Measurements from ENCODE around the gene LATS1.

The LATS1 gene

DNA sequence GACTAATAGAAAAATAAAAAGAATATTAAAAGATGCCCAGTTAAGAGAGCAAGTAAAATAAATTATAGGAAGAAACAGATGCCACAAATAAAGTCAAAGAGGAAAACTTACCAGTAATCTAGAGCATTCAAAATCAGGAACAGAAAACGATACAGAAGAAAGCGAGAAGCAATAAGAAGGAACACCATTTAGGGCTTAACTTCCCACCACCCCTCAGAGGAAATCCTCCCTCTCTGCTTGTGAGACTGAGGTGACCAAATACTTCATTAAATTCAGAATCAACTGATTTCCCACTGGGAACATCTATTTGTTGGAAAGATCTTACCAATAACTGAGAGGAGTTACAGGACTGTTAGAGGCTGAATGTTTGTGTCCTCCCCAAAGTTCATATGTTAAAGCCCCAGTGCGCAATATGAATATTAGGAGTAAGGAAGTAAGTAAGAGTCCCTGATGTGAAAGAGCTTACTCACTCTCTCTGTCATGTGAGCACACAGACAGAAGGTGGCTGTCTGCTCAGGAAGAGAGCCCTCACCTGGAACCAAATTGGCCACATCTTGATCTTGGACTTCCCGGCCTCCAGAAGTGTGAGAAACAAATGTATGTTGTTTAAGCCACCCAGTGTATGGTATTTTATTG lies 88.9 kb downstream of the LATS1 start:
- CTCF ChIA-PET: no interaction called here
- TF ChIP-seq, protein P1, sequence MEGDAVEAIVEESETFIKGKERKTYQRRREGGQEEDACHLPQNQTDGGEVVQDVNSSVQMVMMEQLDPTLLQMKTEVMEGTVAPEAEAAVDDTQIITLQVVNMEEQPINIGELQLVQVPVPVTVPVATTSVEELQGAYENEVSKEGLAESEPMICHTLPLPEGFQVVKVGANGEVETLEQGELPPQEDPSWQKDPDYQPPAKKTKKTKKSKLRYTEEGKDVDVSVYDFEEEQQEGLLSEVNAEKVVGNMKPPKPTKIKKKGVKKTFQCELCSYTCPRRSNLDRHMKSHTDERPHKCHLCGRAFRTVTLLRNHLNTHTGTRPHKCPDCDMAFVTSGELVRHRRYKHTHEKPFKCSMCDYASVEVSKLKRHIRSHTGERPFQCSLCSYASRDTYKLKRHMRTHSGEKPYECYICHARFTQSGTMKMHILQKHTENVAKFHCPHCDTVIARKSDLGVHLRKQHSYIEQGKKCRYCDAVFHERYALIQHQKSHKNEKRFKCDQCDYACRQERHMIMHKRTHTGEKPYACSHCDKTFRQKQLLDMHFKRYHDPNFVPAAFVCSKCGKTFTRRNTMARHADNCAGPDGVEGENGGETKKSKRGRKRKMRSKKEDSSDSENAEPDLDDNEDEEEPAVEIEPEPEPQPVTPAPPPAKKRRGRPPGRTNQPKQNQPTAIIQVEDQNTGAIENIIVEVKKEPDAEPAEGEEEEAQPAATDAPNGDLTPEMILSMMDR (IDR thresholded peaks at IDR 0.05; ENCODE audit: insufficient read depth, low read length, missing control alignments): no peak
- no peak for DNase-seq (ENCODE audit: low read depth, low spot score)
- POLR2A ChIA-PET: interaction anchor here (0.6 kb wide), 1 partner anchor 525 kb away, joined by 3 read pairs; no protein-coding TSS in a partner anchor
- H3K4me3 ChIP-seq (ENCODE audit: low read depth, low read length): no peak overlapping the region

DNA sequence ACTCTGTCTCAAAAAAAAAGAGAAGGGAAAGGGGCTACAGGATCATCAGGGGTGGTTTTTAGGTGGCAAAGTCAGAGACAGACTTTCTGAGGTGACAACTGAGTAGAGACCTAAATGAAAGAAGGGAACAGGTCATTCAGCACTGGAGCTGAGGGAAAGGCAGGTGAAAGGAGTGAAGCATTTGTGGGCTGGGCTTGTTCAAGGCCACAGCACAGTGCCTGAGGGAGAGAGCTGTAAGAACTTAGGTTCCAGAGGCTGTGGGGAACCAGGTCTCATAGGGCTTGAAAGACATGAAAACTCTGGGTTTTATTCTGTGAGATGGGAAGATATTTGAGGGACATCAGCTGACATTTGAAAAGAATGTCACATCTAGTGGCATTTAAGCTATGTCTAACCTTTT lies 90.2 kb downstream of the LATS1 start:
- TF ChIP-seq, protein P1 (IDR thresholded peaks at IDR 0.05; ENCODE audit: insufficient read depth, low read length, missing control alignments): no peak
- DNase-seq (ENCODE audit: low read depth, low spot score): no peak
- CTCF ChIA-PET: no interaction called here
- no peak overlapping the region for H3K4me3 ChIP-seq (ENCODE audit: low read depth, low read length)
- POLR2A ChIA-PET: no interaction called here

DNA sequence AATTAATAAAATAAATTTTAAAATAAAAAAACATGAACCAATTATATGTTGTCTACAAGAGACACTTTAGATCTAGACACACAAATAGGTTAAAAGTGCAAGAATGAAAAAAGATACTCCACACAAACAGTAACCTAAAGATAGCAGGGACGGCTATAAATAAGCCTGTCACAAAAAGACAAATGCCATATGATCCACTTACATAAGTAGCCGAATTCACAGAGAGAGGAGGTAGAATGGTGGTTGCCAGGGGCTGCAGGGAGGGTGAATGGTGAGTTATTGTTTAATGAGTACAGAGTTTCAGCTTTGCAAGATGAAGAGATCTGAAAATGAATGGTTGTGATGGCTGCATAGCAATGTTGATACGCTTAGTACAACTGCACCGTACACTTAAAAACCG lies 102.1 kb downstream of the LATS1 start:
- no peak for DNase-seq (ENCODE audit: low read depth, low spot score)
- CTCF ChIA-PET: no interaction called here
- TF ChIP-seq, protein P1 (IDR thresholded peaks at IDR 0.05; ENCODE audit: insufficient read depth, low read length, missing control alignments): no peak
- POLR2A ChIA-PET: no interaction called here
- no peak overlapping the region for H3K4me3 ChIP-seq (ENCODE audit: low read depth, low read length)

DNA sequence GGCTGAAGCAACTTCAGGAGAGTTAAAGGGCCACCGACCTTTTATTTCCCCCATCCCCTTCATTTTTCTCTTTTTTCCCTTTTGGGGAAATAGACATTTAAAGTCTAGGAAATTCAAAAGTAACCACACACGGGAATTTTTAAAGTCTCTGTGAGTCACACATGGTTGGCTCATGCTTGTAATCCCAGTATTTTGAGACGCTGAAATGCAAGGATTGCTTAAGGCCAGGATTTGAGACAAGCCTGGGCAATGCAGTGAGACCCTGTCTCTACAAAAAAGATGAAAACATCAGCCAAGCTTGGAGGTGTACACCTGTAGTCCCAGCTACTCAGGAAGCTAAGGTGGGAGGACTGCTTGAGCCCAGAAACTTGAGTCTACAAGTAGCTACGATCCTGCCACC lies 103.6 kb downstream of the LATS1 start:
- ChIA-PET CTCF (no interaction called here), POLR2A (no interaction called here)
- no peak for DNase-seq (ENCODE audit: low read depth, low spot score)
- no peak overlapping the region for H3K4me3 ChIP-seq (ENCODE audit: low read depth, low read length)
- TF ChIP-seq, protein P1 (IDR thresholded peaks at IDR 0.05; ENCODE audit: insufficient read depth, low read length, missing control alignments): no peak

DNA sequence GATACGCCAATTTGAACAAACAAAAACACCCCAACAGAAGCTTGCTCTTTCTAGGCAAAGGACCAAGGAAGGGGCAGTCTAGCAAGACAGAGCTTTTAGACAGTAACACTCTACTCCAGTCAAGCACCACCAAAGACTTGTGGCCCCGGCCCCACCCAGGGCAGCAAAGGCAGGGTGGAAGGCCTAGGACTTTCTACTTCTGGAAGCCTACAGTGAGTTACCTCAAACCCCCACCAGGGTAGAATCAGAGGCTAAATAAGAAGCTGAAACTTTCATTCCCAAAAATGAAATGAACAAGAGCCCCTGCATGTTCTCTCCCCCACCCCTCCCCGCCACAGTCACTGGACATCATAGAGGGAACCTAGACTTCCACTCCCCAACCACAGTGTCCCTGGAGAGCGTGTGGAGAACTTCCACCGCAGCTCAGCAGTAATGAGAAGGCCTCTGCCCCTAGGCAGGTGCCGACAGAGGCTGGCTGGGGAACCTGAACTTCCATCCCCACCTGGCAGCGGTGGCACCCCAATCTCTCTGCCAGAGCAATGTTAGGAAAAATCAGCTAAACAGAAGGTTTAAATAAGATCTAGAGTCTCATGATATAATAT lies 109.4 kb downstream of the LATS1 start:
- H3K4me3 ChIP-seq (ENCODE audit: low read depth, low read length): no peak overlapping the region
- ChIA-PET CTCF (interaction anchor here (0.9 to 1.3 kb wide), 2 partner anchors 28 to 114 kb away, joined by 3 to 4 read pairs; no protein-coding TSS in a partner anchor), POLR2A (no interaction called here)
- no peak for DNase-seq (ENCODE audit: low read depth, low spot score)
- TF ChIP-seq, protein P1 (IDR thresholded peaks at IDR 0.05; ENCODE audit: insufficient read depth, low read length, missing control alignments): no peak
